GM12892 (cell line): ENCODE data around the gene CD209.

Experiments used
- POLR2A ChIP-seq: IDR thresholded peaks from 2 replicates; pipeline ENCODE4 v1.6.1; 2011; ENCODE audit warnings: low read depth, low read length, control low read depth
- POLR2AphosphoS5 ChIP-seq: IDR thresholded peaks from 2 replicates; pipeline ENCODE4 v1.6.1; 2011; ENCODE audit warnings: low read depth, low read length, control low read depth
- TAF1 ChIP-seq: IDR thresholded peaks from 2 replicates; pipeline ENCODE4 v1.6.1; 2011; ENCODE audit warnings: low read depth, mild to moderate bottlenecking, control low read depth, low read length, borderline replicate concordance

DNA sequence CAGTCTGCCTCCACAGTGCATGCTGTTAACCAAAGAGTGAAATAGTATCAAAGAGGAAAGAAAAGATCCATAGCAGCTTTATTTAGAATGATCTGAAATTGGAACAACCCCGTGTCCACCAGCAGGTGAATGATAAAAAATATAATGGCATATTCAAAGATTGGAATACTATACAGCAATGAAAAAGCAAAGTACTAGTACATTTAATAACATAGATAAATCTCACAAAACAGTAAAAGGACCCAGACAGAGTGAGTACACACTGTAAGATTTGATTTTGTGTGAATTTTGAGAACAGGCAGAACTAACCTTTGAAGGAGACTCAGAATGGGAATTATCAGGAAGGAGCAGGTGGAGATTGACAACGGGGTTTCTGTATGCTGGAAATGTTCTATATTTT is 837 bp upstream of the CD209 start:
- no peak for TF ChIP-seq POLR2AphosphoS5
- TF ChIP-seq TAF1: no peak
- no peak for TF ChIP-seq POLR2A
